GM15510 (cell line): ENCODE results near the gene SERHL2.

Experiments used
- POLR2A ChIP-seq: IDR thresholded peaks from 3 replicates; pipeline ENCODE4 v1.6.1; 2011; ENCODE audit warnings: borderline replicate concordance; ENCODE audit not compliant: insufficient read length; ENCODE audit errors: extremely low read depth

Gene SERHL2

GRCh38 chr22:42617155-42617983 lies 63.6 kb downstream of the SERHL2 start:
- TF ChIP-seq POLR2A: no peak

- TF ChIP-seq POLR2A: no peak
Observed at GRCh38 chr22:42619261-42620063, 65.7 kb downstream of the SERHL2 start.

GRCh38 chr22:42620084-42620483 lies 66.3 kb downstream of the SERHL2 start:
- no peak for TF ChIP-seq POLR2A

- TF ChIP-seq POLR2A: no peak
Observed at GRCh38 chr22:42621505-42622002, 67.8 kb downstream of the SERHL2 start.

GRCh38 chr22:42622061-42622710 lies 68.4 kb downstream of the SERHL2 start:
- no peak for TF ChIP-seq POLR2A

- no peak for TF ChIP-seq POLR2A
Observed at GRCh38 chr22:42623301-42623751, 69.6 kb downstream of the SERHL2 start.
